ENCODE results near the gene SDK1. TPM values are rescaled to one million over a fixed set of nuclear protein-coding genes. Genes with fewer than 3 reads are reported as not detected.
A peak's percentile ranks its signal among the peaks of the same experiment; 100 is the strongest.

SDK1 gene
- total RNA-seq, 4 donors from 2014 or later, result 3.7 to 80.9 (median 13.1) TPM

DNA sequence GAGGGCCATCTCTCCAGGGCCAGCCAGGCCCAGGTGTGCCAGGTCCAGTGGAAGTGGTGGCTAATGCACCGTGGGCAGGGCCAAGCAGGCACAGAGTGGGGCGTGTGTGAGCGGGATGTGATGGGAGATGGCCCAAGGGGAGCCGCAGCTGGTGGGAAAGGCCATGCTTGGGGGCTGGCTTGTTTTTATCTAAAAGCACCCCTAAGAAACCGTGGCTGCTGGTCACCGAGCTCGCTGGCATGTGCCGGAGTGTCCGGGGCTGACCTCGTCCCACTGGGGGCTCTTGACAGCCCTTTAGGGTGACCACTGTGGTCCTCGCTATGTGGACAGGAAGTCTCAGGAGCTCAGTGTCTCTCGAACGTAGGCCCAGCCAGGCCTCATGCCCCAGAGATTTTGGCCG, 798.6 kb downstream of the SDK1 start:
- Histone ChIP-seq H3K9me3 (no peaks in the 10 kb centered on the region), H3K4me3 (no peak overlapping the region), H3K27ac (no peak overlapping the region), H3K27me3 (no peaks in the 10 kb centered on the region), H3K4me1 (no peaks in the 10 kb centered on the region), H3K36me3 (no peaks in the 10 kb centered on the region)
- TF ChIP-seq, protein P1, sequence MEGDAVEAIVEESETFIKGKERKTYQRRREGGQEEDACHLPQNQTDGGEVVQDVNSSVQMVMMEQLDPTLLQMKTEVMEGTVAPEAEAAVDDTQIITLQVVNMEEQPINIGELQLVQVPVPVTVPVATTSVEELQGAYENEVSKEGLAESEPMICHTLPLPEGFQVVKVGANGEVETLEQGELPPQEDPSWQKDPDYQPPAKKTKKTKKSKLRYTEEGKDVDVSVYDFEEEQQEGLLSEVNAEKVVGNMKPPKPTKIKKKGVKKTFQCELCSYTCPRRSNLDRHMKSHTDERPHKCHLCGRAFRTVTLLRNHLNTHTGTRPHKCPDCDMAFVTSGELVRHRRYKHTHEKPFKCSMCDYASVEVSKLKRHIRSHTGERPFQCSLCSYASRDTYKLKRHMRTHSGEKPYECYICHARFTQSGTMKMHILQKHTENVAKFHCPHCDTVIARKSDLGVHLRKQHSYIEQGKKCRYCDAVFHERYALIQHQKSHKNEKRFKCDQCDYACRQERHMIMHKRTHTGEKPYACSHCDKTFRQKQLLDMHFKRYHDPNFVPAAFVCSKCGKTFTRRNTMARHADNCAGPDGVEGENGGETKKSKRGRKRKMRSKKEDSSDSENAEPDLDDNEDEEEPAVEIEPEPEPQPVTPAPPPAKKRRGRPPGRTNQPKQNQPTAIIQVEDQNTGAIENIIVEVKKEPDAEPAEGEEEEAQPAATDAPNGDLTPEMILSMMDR (IDR thresholded peaks at IDR 0.05), result no peak
- TF ChIP-seq POLR2A (IDR thresholded peaks at IDR 0.05), result no peak
- DNase-seq, result no peak

DNA sequence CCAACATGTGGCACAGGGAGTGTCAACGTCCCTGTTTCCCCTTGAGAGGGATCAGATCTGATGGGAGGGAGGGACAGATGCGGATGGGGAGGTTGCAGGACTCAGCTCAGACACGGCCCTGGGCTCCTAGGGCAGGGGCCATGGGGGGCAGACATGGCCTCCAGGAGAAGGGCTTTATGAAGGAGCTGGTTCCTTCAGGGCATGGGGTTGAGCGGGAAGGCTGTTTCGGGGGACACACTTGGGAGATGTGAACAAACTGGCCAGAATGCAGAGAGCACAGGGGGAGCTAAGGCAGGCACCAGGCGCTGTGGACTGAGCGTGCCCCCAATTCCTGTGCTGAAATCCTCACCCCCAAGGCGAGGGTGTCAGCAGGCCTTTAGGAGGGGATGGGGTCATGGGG, 799.1 kb downstream of the SDK1 start:
- H3K4me1 ChIP-seq, result no peaks in the 10 kb centered on the region
- no peaks in the 10 kb centered on the region for H3K36me3 ChIP-seq
- DNase-seq, result no peak
- H3K9me3 ChIP-seq, result no peaks in the 10 kb centered on the region
- H3K27ac ChIP-seq, result no peak overlapping the region
- no peaks in the 10 kb centered on the region for H3K27me3 ChIP-seq
- no peak overlapping the region for H3K4me3 ChIP-seq
- TF ChIP-seq, protein P1 (IDR thresholded peaks at IDR 0.05), result no peak
- TF ChIP-seq POLR2A (IDR thresholded peaks at IDR 0.05), result no peak

GRCh38 chr7:4100691-4101090, 799.6 kb downstream of the SDK1 start:
- no peak for DNase-seq
- H3K9me3 ChIP-seq, result no peaks in the 10 kb centered on the region
- no peak overlapping the region for H3K4me3 ChIP-seq
- TF ChIP-seq, protein P1 (IDR thresholded peaks at IDR 0.05), result no peak
- no peak for TF ChIP-seq POLR2A (IDR thresholded peaks at IDR 0.05)
- no peaks in the 10 kb centered on the region for H3K27me3 ChIP-seq
- no peaks in the 10 kb centered on the region for H3K36me3 ChIP-seq
- no peaks in the 10 kb centered on the region for H3K4me1 ChIP-seq
- no peak overlapping the region for H3K27ac ChIP-seq

DNA sequence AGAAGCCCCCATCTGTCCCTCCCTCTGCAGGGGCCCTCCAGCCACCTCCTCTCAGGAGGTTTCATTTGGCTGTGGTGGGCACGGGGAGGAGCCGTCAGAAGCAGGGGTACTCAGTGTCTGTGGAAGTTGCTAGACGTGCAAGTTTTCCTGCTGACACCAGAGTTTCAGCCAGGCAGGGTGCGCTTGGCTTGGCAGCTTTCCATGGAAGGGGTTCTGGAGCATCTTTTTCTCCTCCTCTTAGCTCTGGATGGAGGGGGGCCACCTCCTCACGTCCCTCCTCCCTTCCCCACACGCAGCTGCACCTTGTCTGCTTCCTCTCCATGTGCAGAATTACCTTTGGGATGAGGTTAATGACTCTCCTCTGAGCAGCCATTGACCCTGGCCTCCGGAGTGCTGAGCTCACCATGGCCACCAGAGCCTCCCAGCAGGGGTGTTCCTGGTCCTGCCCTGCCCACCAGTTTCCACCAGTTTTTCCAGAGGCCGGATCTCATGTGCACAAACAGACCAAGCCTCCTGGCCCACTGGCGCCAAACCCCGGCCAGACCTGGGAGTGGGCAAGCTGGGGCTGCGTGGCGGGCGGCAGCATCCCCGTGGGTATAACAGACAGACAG, 801.3 kb downstream of the SDK1 start:
- H3K27ac ChIP-seq, result no peak overlapping the region
- no peak for DNase-seq
- TF ChIP-seq, protein P1 (IDR thresholded peaks at IDR 0.05), result no peak
- no peak for TF ChIP-seq POLR2A (IDR thresholded peaks at IDR 0.05)

GRCh38 chr7:4103352-4104091, 802.5 kb downstream of the SDK1 start:
- Histone ChIP-seq H3K27ac (no peak overlapping the region), H3K9me3 (no peaks in the 10 kb centered on the region), H3K36me3 (no peaks in the 10 kb centered on the region), H3K4me3 (no peak overlapping the region), H3K4me1 (no peaks in the 10 kb centered on the region), H3K27me3 (no peaks in the 10 kb centered on the region)
- DNase-seq, result no peak
- TF ChIP-seq, protein P1 (IDR thresholded peaks at IDR 0.05), result peak in 2 of 6 experiments; percentile 14 to 27
- TF ChIP-seq POLR2A (IDR thresholded peaks at IDR 0.05), result no peak

More for the DNA sequence above, 801.3 kb downstream of the SDK1 start:
- no peaks in the 10 kb centered on the region for H3K4me1 ChIP-seq
- H3K4me3 ChIP-seq, result no peak overlapping the region
- H3K27me3 ChIP-seq, result no peaks in the 10 kb centered on the region
- no peaks in the 10 kb centered on the region for H3K9me3 ChIP-seq
- no peaks in the 10 kb centered on the region for H3K36me3 ChIP-seq
